Tongue (tissue), 2 donors: ENCODE data around the gene ST8SIA1. TPM values are rescaled to one million over a fixed set of nuclear protein-coding genes. Genes with fewer than 3 reads are reported as not detected.

ENCODE experiments used
- DNase-seq: peaks from one replicate; pipeline ENCODE4 v3.0.0-alpha.2; 2015
- total RNA-seq: library from RNA; depleted of rRNA; stranded (reverse); fragments of >200 nt; gene quantifications from one replicate; pipeline ENCODE4 v1.2.3, GENCODE V29; 2014

The ST8SIA1 gene
- total RNA-seq, 1 donor from 2014 or later = 10.2 TPM

GRCh38 chr12:22282283-22282682 is 52.2 kb downstream of the ST8SIA1 start:
- no peak for DNase-seq

- DNase-seq = no peak
Observed at GRCh38 chr12:22276867-22277266, 57.6 kb downstream of the ST8SIA1 start.

GRCh38 chr12:22276313-22276712 is 58.2 kb downstream of the ST8SIA1 start:
- no peak for DNase-seq

GRCh38 chr12:22275843-22276242 is 58.7 kb downstream of the ST8SIA1 start:
- DNase-seq = no peak

- DNase-seq = no peak
Observed at GRCh38 chr12:22272335-22273151, 62.0 kb downstream of the ST8SIA1 start.

GRCh38 chr12:22271023-22271422 is 63.5 kb downstream of the ST8SIA1 start:
- DNase-seq = no peak

GRCh38 chr12:22268973-22269372 is 65.5 kb downstream of the ST8SIA1 start:
- no peak for DNase-seq

GRCh38 chr12:22268406-22268805 is 66.1 kb downstream of the ST8SIA1 start:
- DNase-seq = no peak

- no peak for DNase-seq
Observed at GRCh38 chr12:22266101-22266500, 68.4 kb downstream of the ST8SIA1 start.

GRCh38 chr12:22264380-22264779 is 70.1 kb downstream of the ST8SIA1 start:
- no peak for DNase-seq

- no peak for DNase-seq
Observed at GRCh38 chr12:22262309-22262708, 72.2 kb downstream of the ST8SIA1 start.

GRCh38 chr12:22257100-22257499 is 77.4 kb downstream of the ST8SIA1 start:
- DNase-seq = no peak

GRCh38 chr12:22256605-22257004 is 77.9 kb downstream of the ST8SIA1 start:
- DNase-seq = peak; percentile 31

- DNase-seq = peak; percentile 39
Observed at GRCh38 chr12:22256041-22256441, 78.5 kb downstream of the ST8SIA1 start.

- DNase-seq = peak; percentile 61
Observed at GRCh38 chr12:22255097-22255496, 79.4 kb downstream of the ST8SIA1 start.

- DNase-seq = no peak
Observed at GRCh38 chr12:22254478-22254877, 80.0 kb downstream of the ST8SIA1 start.

- DNase-seq = no peak
Observed at GRCh38 chr12:22252057-22252456, 82.5 kb downstream of the ST8SIA1 start.

- DNase-seq = no peak
Observed at GRCh38 chr12:22250762-22251161, 83.7 kb downstream of the ST8SIA1 start.

GRCh38 chr12:22248571-22249115 is 85.9 kb downstream of the ST8SIA1 start:
- no peak for DNase-seq

- peak; percentile 35 for DNase-seq
Observed at GRCh38 chr12:22248121-22248520, 86.4 kb downstream of the ST8SIA1 start.

- no peak for DNase-seq
Observed at GRCh38 chr12:22246217-22246846, 88.2 kb downstream of the ST8SIA1 start.

GRCh38 chr12:22242726-22243125 is 91.8 kb downstream of the ST8SIA1 start:
- DNase-seq = no peak

- DNase-seq = no peak
Observed at GRCh38 chr12:22238211-22238610, 96.3 kb downstream of the ST8SIA1 start.

- DNase-seq = peak; percentile 49
Observed at GRCh38 chr12:22234561-22234960, 99.9 kb downstream of the ST8SIA1 start.
